PFSK-1 (cell line): Measurements from ENCODE around the gene SUMO3.

ENCODE experiments used
- FOXP2 ChIP-seq: optimal IDR thresholded peaks from 2 replicates; pipeline ENCODE3; 2011; ENCODE audit warnings: borderline replicate concordance, control low read depth, inconsistent platforms; ENCODE audit not compliant: insufficient read depth; ENCODE audit errors: extremely low read length, extremely low read depth
- POLR2AphosphoS5 ChIP-seq: IDR thresholded peaks from 2 replicates; pipeline ENCODE4 v1.6.1; 2012; ENCODE audit warnings: low read depth, mild to moderate bottlenecking, control low read depth, low read length, moderate library complexity
- SIN3A ChIP-seq: IDR thresholded peaks from 2 replicates; pipeline ENCODE4 v1.6.1; 2012; ENCODE audit warnings: mild to moderate bottlenecking, low read length, moderate library complexity, borderline replicate concordance; ENCODE audit not compliant: insufficient read depth
- TAF1 ChIP-seq: IDR thresholded peaks from 2 replicates; pipeline ENCODE4 v1.6.1; 2012; ENCODE audit warnings: low read length, control low read depth, borderline replicate concordance; ENCODE audit not compliant: insufficient read depth
- TF ChIP-seq, protein P1 (sequence below), 2 experiments: IDR thresholded peaks; 2 replicates each; pipeline versions ENCODE4 v1.6.1 to v1.8.0; 2011 to 2012; ENCODE audit warnings: low read depth in 2 of 2, low read length in 2 of 2, control low read depth in 1 of 2, inconsistent platforms in 1 of 2, mild to moderate bottlenecking in 1 of 2, moderate library complexity in 1 of 2; ENCODE audit not compliant: insufficient read depth in 1 of 2

DNA sequence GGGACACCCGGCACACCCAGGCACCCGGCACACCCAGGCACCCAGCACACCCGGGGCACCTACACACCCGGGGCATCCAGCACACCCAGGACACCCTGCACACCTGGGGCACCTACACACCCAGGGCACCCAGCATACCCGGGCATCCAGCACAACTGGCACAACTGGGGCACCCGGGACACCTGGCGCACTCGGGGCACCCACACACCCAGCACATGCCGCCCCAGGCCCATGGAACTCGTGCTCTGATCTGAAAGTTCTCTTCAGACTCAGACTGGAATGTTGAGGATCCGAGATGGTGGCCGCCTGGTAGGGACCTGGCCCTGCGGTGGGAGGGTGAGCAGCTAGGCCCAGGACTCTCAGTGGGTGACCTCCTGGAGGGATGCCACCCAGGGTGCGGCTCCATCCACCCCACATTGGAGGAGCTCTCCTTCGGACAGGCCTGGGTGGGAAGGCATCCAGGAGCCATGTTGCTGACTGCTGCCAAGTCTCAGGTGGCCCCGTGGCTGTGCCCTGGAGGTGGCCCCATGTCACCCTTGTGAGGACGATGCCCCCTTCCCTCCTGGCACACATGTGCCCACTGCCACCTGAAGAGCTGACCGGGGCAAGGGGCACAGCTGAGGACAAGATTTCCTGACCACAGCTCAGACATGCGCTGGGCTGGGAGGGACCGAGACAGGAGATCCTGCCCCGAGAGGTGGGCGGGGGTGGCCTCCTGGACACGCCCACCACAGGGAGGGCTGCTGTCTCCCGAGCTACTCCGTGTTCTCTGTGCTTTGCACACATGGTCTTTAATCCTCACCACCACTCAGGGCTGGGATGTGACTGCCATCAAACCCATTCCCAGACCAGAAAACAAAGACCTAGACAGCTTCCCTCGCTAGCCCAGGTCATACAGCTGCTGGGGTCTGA, 53.3 kb downstream of the SUMO3 start:
- no peak for TF ChIP-seq TAF1
- no peak for TF ChIP-seq POLR2AphosphoS5
- TF ChIP-seq, protein P1, sequence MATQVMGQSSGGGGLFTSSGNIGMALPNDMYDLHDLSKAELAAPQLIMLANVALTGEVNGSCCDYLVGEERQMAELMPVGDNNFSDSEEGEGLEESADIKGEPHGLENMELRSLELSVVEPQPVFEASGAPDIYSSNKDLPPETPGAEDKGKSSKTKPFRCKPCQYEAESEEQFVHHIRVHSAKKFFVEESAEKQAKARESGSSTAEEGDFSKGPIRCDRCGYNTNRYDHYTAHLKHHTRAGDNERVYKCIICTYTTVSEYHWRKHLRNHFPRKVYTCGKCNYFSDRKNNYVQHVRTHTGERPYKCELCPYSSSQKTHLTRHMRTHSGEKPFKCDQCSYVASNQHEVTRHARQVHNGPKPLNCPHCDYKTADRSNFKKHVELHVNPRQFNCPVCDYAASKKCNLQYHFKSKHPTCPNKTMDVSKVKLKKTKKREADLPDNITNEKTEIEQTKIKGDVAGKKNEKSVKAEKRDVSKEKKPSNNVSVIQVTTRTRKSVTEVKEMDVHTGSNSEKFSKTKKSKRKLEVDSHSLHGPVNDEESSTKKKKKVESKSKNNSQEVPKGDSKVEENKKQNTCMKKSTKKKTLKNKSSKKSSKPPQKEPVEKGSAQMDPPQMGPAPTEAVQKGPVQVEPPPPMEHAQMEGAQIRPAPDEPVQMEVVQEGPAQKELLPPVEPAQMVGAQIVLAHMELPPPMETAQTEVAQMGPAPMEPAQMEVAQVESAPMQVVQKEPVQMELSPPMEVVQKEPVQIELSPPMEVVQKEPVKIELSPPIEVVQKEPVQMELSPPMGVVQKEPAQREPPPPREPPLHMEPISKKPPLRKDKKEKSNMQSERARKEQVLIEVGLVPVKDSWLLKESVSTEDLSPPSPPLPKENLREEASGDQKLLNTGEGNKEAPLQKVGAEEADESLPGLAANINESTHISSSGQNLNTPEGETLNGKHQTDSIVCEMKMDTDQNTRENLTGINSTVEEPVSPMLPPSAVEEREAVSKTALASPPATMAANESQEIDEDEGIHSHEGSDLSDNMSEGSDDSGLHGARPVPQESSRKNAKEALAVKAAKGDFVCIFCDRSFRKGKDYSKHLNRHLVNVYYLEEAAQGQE (IDR thresholded peaks at IDR 0.05; ENCODE audit: insufficient read depth in 1 of 2, low read depth in 2 of 2, low read length in 2 of 2): no peak
- no peak for TF ChIP-seq SIN3A
- no peak for TF ChIP-seq FOXP2
